ENCODE measurements around the gene ANP32E. TPM values are rescaled to one million over a fixed set of nuclear protein-coding genes. Genes with fewer than 3 reads are reported as not detected.

The ANP32E gene
- polyA plus RNA-seq, 1 of the 3 experiments (the other 2 are of a cell fraction): 8.2 TPM

DNA sequence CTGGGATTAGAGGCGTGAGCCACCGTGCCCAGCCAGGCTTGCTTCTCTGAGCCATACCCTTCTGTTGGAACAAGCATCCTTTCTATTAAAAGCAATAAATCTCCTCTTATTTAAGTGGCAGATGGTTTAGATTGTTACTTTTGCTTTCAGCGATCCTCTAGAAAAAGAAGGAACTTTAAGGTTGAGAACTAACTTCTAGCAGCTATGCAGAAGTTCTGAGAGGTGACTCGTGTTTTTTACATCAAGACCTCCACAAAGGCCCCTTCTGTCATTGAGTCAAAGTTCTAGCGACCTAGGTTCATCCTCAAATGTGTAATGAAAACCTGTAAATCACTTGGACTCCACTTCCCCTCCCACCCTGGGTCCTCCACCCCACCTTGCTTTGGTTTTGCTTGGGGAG lies 55.4 kb downstream of the ANP32E start:
- no peaks in the 10 kb centered on the region for H3K9me2 ChIP-seq
- H3K27ac ChIP-seq (ENCODE audit: low read depth in 2 of 2, low read length in 1 of 2): no peak overlapping the region
- no peaks in the 10 kb centered on the region for H3K79me2 ChIP-seq (ENCODE audit: insufficient read depth)
- no peak for DNase-seq
- H2AFZ ChIP-seq (ENCODE audit: low read depth): no peak overlapping the region
- H3K9ac ChIP-seq: no peak overlapping the region
- no peaks in the 10 kb centered on the region for H3K9me3 ChIP-seq
- H4K20me1 ChIP-seq (ENCODE audit: insufficient read depth): no peaks in the 10 kb centered on the region
- H3K36me3 ChIP-seq (replicated peaks in 1 of 2; ENCODE audit: control insufficient read depth in 1 of 2, insufficient read depth in 2 of 2, low read length in 1 of 2): no peaks in the 10 kb centered on the region
- H3K4me1 ChIP-seq (ENCODE audit: control insufficient read depth in 1 of 2, insufficient read depth in 2 of 2, low read depth in 1 of 2, low read length in 1 of 2): no peaks in the 10 kb centered on the region
- CTCF ChIA-PET: interaction anchor here (1.4 to 3.1 kb wide), 2 partner anchors 10 to 12 kb away, joined by 3 to 11 read pairs; no protein-coding TSS in a partner anchor
- POLR2A ChIA-PET: no interaction called here
- 79% methylated on average over 5 of the region's 5 CpGs for WGBS (ENCODE audit: low lambda C conversion rate)
- TF ChIP-seq RFX5 (IDR thresholded peaks at IDR 0.05; ENCODE audit: low read length) (no peak), SMC3 (IDR thresholded peaks at IDR 0.05; ENCODE audit: low read depth, low read length) (no peak), RAD21 (IDR thresholded peaks at IDR 0.05; ENCODE audit: low read length) (no peak), EP300 (IDR thresholded peaks at IDR 0.05; ENCODE audit: borderline replicate concordance in 1 of 2, low read depth in 1 of 2, low read length in 1 of 2) (no peak), YY1 (IDR thresholded peaks at IDR 0.05; ENCODE audit: low read depth) (no peak), RCOR1 (IDR thresholded peaks at IDR 0.05; ENCODE audit: low read length) (no peak), MXI1 (IDR thresholded peaks at IDR 0.05; ENCODE audit: low read depth, low read length) (no peak), GABPA (IDR thresholded peaks at IDR 0.05; ENCODE audit: low read depth) (no peak), ELF1 (IDR thresholded peaks at IDR 0.05) (no peak), CHD2 (IDR thresholded peaks at IDR 0.05; ENCODE audit: low read length, partially characterized antibody) (no peak)
- TF ChIP-seq, protein P1, sequence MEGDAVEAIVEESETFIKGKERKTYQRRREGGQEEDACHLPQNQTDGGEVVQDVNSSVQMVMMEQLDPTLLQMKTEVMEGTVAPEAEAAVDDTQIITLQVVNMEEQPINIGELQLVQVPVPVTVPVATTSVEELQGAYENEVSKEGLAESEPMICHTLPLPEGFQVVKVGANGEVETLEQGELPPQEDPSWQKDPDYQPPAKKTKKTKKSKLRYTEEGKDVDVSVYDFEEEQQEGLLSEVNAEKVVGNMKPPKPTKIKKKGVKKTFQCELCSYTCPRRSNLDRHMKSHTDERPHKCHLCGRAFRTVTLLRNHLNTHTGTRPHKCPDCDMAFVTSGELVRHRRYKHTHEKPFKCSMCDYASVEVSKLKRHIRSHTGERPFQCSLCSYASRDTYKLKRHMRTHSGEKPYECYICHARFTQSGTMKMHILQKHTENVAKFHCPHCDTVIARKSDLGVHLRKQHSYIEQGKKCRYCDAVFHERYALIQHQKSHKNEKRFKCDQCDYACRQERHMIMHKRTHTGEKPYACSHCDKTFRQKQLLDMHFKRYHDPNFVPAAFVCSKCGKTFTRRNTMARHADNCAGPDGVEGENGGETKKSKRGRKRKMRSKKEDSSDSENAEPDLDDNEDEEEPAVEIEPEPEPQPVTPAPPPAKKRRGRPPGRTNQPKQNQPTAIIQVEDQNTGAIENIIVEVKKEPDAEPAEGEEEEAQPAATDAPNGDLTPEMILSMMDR (IDR thresholded peaks at IDR 0.05): no peak
- TF ChIP-seq, protein P2, sequence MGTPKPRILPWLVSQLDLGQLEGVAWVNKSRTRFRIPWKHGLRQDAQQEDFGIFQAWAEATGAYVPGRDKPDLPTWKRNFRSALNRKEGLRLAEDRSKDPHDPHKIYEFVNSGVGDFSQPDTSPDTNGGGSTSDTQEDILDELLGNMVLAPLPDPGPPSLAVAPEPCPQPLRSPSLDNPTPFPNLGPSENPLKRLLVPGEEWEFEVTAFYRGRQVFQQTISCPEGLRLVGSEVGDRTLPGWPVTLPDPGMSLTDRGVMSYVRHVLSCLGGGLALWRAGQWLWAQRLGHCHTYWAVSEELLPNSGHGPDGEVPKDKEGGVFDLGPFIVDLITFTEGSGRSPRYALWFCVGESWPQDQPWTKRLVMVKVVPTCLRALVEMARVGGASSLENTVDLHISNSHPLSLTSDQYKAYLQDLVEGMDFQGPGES (IDR thresholded peaks at IDR 0.05; ENCODE audit: low read depth, low read length): no peak
- TF ChIP-seq, protein P3, sequence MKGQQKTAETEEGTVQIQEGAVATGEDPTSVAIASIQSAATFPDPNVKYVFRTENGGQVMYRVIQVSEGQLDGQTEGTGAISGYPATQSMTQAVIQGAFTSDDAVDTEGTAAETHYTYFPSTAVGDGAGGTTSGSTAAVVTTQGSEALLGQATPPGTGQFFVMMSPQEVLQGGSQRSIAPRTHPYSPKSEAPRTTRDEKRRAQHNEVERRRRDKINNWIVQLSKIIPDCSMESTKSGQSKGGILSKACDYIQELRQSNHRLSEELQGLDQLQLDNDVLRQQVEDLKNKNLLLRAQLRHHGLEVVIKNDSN (IDR thresholded peaks at IDR 0.05; ENCODE audit: borderline replicate concordance, low read depth): no peak
- TF ChIP-seq, protein P4, sequence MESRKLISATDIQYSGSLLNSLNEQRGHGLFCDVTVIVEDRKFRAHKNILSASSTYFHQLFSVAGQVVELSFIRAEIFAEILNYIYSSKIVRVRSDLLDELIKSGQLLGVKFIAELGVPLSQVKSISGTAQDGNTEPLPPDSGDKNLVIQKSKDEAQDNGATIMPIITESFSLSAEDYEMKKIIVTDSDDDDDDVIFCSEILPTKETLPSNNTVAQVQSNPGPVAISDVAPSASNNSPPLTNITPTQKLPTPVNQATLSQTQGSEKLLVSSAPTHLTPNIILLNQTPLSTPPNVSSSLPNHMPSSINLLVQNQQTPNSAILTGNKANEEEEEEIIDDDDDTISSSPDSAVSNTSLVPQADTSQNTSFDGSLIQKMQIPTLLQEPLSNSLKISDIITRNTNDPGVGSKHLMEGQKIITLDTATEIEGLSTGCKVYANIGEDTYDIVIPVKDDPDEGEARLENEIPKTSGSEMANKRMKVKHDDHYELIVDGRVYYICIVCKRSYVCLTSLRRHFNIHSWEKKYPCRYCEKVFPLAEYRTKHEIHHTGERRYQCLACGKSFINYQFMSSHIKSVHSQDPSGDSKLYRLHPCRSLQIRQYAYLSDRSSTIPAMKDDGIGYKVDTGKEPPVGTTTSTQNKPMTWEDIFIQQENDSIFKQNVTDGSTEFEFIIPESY (IDR thresholded peaks at IDR 0.05; ENCODE audit: borderline replicate concordance, low read depth): no peak
- TF ChIP-seq, protein P5, sequence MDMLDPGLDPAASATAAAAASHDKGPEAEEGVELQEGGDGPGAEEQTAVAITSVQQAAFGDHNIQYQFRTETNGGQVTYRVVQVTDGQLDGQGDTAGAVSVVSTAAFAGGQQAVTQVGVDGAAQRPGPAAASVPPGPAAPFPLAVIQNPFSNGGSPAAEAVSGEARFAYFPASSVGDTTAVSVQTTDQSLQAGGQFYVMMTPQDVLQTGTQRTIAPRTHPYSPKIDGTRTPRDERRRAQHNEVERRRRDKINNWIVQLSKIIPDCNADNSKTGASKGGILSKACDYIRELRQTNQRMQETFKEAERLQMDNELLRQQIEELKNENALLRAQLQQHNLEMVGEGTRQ (IDR thresholded peaks at IDR 0.05; ENCODE audit: borderline replicate concordance, low read depth, low read length): no peak
- TF ChIP-seq, protein P6, sequence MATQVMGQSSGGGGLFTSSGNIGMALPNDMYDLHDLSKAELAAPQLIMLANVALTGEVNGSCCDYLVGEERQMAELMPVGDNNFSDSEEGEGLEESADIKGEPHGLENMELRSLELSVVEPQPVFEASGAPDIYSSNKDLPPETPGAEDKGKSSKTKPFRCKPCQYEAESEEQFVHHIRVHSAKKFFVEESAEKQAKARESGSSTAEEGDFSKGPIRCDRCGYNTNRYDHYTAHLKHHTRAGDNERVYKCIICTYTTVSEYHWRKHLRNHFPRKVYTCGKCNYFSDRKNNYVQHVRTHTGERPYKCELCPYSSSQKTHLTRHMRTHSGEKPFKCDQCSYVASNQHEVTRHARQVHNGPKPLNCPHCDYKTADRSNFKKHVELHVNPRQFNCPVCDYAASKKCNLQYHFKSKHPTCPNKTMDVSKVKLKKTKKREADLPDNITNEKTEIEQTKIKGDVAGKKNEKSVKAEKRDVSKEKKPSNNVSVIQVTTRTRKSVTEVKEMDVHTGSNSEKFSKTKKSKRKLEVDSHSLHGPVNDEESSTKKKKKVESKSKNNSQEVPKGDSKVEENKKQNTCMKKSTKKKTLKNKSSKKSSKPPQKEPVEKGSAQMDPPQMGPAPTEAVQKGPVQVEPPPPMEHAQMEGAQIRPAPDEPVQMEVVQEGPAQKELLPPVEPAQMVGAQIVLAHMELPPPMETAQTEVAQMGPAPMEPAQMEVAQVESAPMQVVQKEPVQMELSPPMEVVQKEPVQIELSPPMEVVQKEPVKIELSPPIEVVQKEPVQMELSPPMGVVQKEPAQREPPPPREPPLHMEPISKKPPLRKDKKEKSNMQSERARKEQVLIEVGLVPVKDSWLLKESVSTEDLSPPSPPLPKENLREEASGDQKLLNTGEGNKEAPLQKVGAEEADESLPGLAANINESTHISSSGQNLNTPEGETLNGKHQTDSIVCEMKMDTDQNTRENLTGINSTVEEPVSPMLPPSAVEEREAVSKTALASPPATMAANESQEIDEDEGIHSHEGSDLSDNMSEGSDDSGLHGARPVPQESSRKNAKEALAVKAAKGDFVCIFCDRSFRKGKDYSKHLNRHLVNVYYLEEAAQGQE (IDR thresholded peaks at IDR 0.05; ENCODE audit: low read depth, low read length): no peak
- no peaks in the 10 kb centered on the region for H3K27me3 ChIP-seq (ENCODE audit: insufficient read depth)
- H3K4me3 ChIP-seq (ENCODE audit: low read depth in 2 of 2, low read length in 1 of 2): no peak overlapping the region
- H3K4me2 ChIP-seq: no peak overlapping the region
- no peaks in the 10 kb centered on the region for H3F3A ChIP-seq (replicated peaks; ENCODE audit: insufficient read depth)

Measured in SK-N-SH (cell line).